Endodermal cell (in vitro differentiated cells): ENCODE measurements around the gene HTR6. TPM values are rescaled to one million over a fixed set of nuclear protein-coding genes. Genes with fewer than 3 reads are reported as not detected.

ENCODE experiments used
- DNase-seq: peaks from one replicate; pipeline ENCODE4 v3.0.0-alpha.2; 2017
- H3K27ac ChIP-seq: 2 replicates; pipeline ENCODE4 v1.5.1; 2013; ENCODE audit warnings: mild to moderate bottlenecking, low read depth, low read length, moderate library complexity
- H3K27me3 ChIP-seq: 2 replicates; pipeline ENCODE4 v1.6.1; 2013; ENCODE audit warnings: mild to moderate bottlenecking, low read length, moderate library complexity; ENCODE audit not compliant: insufficient read depth, control insufficient read depth, poor library complexity, severe bottlenecking
- H3K36me3 ChIP-seq: 2 replicates; pipeline ENCODE4 v1.7.0; 2013; ENCODE audit warnings: mild to moderate bottlenecking, low read length, moderate library complexity; ENCODE audit not compliant: control insufficient read depth, insufficient read depth
- H3K4me1 ChIP-seq: one replicate; pipeline ENCODE4 v1.7.0; 2013; ENCODE audit warnings: low read length; ENCODE audit not compliant: control insufficient read depth, insufficient read depth
- H3K4me3 ChIP-seq: 2 replicates; pipeline ENCODE4 v1.5.1; 2013; ENCODE audit warnings: mild to moderate bottlenecking, low read length, moderate library complexity
- H3K9ac ChIP-seq: 2 replicates; pipeline ENCODE4 v1.6.1; 2013; ENCODE audit warnings: mild to moderate bottlenecking, low read length, moderate library complexity; ENCODE audit not compliant: poor library complexity, severe bottlenecking; ENCODE audit errors: extremely low read depth
- H3K9me3 ChIP-seq: 2 replicates; pipeline ENCODE4 v1.6.1; 2013; ENCODE audit warnings: mild to moderate bottlenecking, low read length, moderate library complexity; ENCODE audit not compliant: control insufficient read depth
- H3K27ac Mint-ChIP-seq: 2 replicates; pipeline ENCODE4 v1.8.0; 2020; ENCODE audit warnings: mixed read lengths
- H3K27me3 Mint-ChIP-seq: 2 replicates; pipeline ENCODE4 v1.8.0; 2021; ENCODE audit warnings: mild to moderate bottlenecking, mixed read lengths; ENCODE audit not compliant: insufficient read depth
- H3K36me3 Mint-ChIP-seq: 2 replicates; pipeline ENCODE4 v1.8.0; 2020; ENCODE audit warnings: low read depth, mixed read lengths
- H3K4me1 Mint-ChIP-seq: 2 replicates; pipeline ENCODE4 v1.8.0; 2020; ENCODE audit warnings: mixed read lengths
- H3K4me3 Mint-ChIP-seq: 2 replicates; pipeline ENCODE4 v1.8.0; 2020; ENCODE audit warnings: mild to moderate bottlenecking, moderate library complexity, mixed read lengths
- H3K9me3 Mint-ChIP-seq: 2 replicates; pipeline ENCODE4 v1.8.0; 2020; ENCODE audit warnings: mild to moderate bottlenecking, mixed read lengths
- CTCF ChIP-seq: fragments of 200-600 bp; sonication (generic); conservative IDR thresholded peaks from 2 replicates; pipeline ENCODE4 v1.5.0; 2021; ENCODE audit warnings: antibody characterized with exemption, mild to moderate bottlenecking
- WGBS, 2 experiments: methylation state at CpG; one replicate each; pipeline versions ENCODE4 v1.1.5 to v1.1.7; 2013; ENCODE audit warnings: missing lambda C conversion rate in 2 of 2, mixed read lengths in 1 of 2; ENCODE audit not compliant: insufficient coverage in 1 of 2, insufficient read length in 1 of 2; 5-methylcytosine and 5-hydroxymethylcytosine counted together
- total RNA-seq, 2 donors: library from RNA; stranded (reverse); fragmentation: NEBNext Ultra II Directional in 1 of 2; extraction: Animal tissue kit (Norgen Biotek cat#: 25700) in 1 of 2; gene quantifications; 2 replicates in 1 of 2; 3 replicates in 1 of 2; pipeline ENCODE4 v1.2.1, GENCODE V29; 2021

HTR6 gene
- total RNA-seq, 2 donors from 2014 or later: 0.31 TPM; not detected in 1

GRCh38 chr1:19639999-19640362, 24.7 kb upstream of the HTR6 start:
- Mint-ChIP-seq H3K27ac (peak overlapping the region; percentile 85), H3K4me3 (no peak overlapping the region), H3K36me3 (no peaks in the 10 kb centered on the region), H3K4me1 (peaks cover 22% of the 10 kb centered on the region), H3K27me3 (peaks cover 33% of the 10 kb centered on the region), H3K9me3 (no peaks in the 10 kb centered on the region)
- H3K9me3 ChIP-seq: no peaks in the 10 kb centered on the region
- H3K27ac ChIP-seq: no peak overlapping the region
- peaks cover 13% of the 10 kb centered on the region for H3K27me3 ChIP-seq
- no peak for DNase-seq
- no peak overlapping the region for H3K4me3 ChIP-seq
- H3K9ac ChIP-seq: peak overlapping the region; percentile 24
- H3K4me1 ChIP-seq: peaks cover 11% of the 10 kb centered on the region
- no peaks in the 10 kb centered on the region for H3K36me3 ChIP-seq
- TF ChIP-seq CTCF: no peak
- WGBS, 2 experiments: 67 to 80% methylated on average over 1 to 3 of the region's 3 CpGs

GRCh38 chr1:19640363-19641316, 24.0 kb upstream of the HTR6 start:
- Histone ChIP-seq H3K9ac (peak overlapping the region; percentile 24), H3K9me3 (no peaks in the 10 kb centered on the region), H3K36me3 (no peaks in the 10 kb centered on the region), H3K4me1 (peaks cover 11% of the 10 kb centered on the region), H3K27me3 (peaks cover 13% of the 10 kb centered on the region), H3K4me3 (no peak overlapping the region), H3K27ac (no peak overlapping the region)
- peak; percentile 58 for TF ChIP-seq CTCF
- Mint-ChIP-seq H3K27me3 (peaks cover 35% of the 10 kb centered on the region), H3K4me3 (no peak overlapping the region), H3K9me3 (no peaks in the 10 kb centered on the region), H3K4me1 (peaks cover 24% of the 10 kb centered on the region), H3K27ac (peak overlapping the region; percentile 85), H3K36me3 (no peaks in the 10 kb centered on the region)
- WGBS, 2 experiments: 31 to 35% methylated on average over 7 to 14 of the region's 14 CpGs
- peak; percentile 92 for DNase-seq

- peak overlapping the region; percentile 65 for H3K4me3 Mint-ChIP-seq
- Histone ChIP-seq H3K36me3 (no peaks in the 10 kb centered on the region), H3K4me1 (peaks cover 11% of the 10 kb centered on the region), H3K27me3 (peaks cover 13% of the 10 kb centered on the region), H3K4me3 (peak overlapping the region; percentile 74), H3K9me3 (no peaks in the 10 kb centered on the region), H3K27ac (no peak overlapping the region), H3K9ac (peak overlapping the region; percentile 57)
- H3K27ac Mint-ChIP-seq: peak overlapping the region; percentile 53
- peak; percentile 11 for TF ChIP-seq CTCF
- H3K36me3 Mint-ChIP-seq: no peaks in the 10 kb centered on the region
- peaks cover 43% of the 10 kb centered on the region for H3K27me3 Mint-ChIP-seq
- peaks cover 27% of the 10 kb centered on the region for H3K4me1 Mint-ChIP-seq
- peak; percentile 62 for DNase-seq
- H3K9me3 Mint-ChIP-seq: no peaks in the 10 kb centered on the region
- 67 to 74% methylated on average over 6 to 7 of the region's 7 CpGs for WGBS, 2 experiments
Measured at GRCh38 chr1:19643121-19643520, 21.6 kb upstream of the HTR6 start.
